Stimulated activated CD8-positive, alpha-beta memory T cell treated with anti-CD3 and anti-CD28 coated beads, Interleukin-15, amount 100 ng/mL, for 48 hours (primary cell): ENCODE results near the gene BTRC.
A peak's percentile ranks its signal among the peaks of the same experiment; 100 is the strongest.

Experiments used
- DNase-seq, 2 donors: peaks; one replicate each; pipeline ENCODE4 v3.0.0-alpha.2; 2020; ENCODE audit warnings: low read depth in 2 of 2

The BTRC gene

GRCh38 chr10:101567165-101568006 is 213.4 kb downstream of the BTRC start:
- no peak for DNase-seq

- no peak for DNase-seq
Observed at GRCh38 chr10:101568054-101568745, 214.2 kb downstream of the BTRC start.

- no peak for DNase-seq
Observed at GRCh38 chr10:101569323-101569621, 215.3 kb downstream of the BTRC start.

GRCh38 chr10:101569622-101570427 is 215.9 kb downstream of the BTRC start:
- DNase-seq = peak; percentile 64 to 65

- no peak for DNase-seq
Observed at GRCh38 chr10:101570428-101571270, 216.7 kb downstream of the BTRC start.

GRCh38 chr10:101571271-101571925 is 217.4 kb downstream of the BTRC start:
- DNase-seq = no peak

- no peak for DNase-seq
Observed at GRCh38 chr10:101572126-101572525, 218.2 kb downstream of the BTRC start.

GRCh38 chr10:101572785-101573184 is 218.8 kb downstream of the BTRC start:
- no peak for DNase-seq

- no peak for DNase-seq
Observed at GRCh38 chr10:101573885-101574753, 220.2 kb downstream of the BTRC start.

- DNase-seq = no peak
Observed at GRCh38 chr10:101575091-101575490, 221.1 kb downstream of the BTRC start.

- no peak for DNase-seq
Observed at GRCh38 chr10:101575580-101576210, 221.7 kb downstream of the BTRC start.

- no peak for DNase-seq
Observed at GRCh38 chr10:101576211-101576863, 222.4 kb downstream of the BTRC start.

GRCh38 chr10:101577121-101577871 is 223.3 kb downstream of the BTRC start:
- no peak for DNase-seq

- DNase-seq = no peak
Observed at GRCh38 chr10:101578192-101578591, 224.2 kb downstream of the BTRC start.

- DNase-seq = no peak
Observed at GRCh38 chr10:101578803-101579515, 225.0 kb downstream of the BTRC start.

- no peak for DNase-seq
Observed at GRCh38 chr10:101579516-101579870, 225.5 kb downstream of the BTRC start.

- no peak for DNase-seq
Observed at GRCh38 chr10:101580486-101581399, 226.8 kb downstream of the BTRC start.
